ENCODE data around the gene CCL4.

CCL4 gene

GRCh38 chr17:36148559-36149295 is 45.1 kb downstream of the CCL4 start:
- DNase-seq, result peak; percentile 13 to 29

- peak in 1 of 2 donors; percentile 18 for DNase-seq
Measured at GRCh38 chr17:36149296-36149820, 45.7 kb downstream of the CCL4 start.

- no peak for DNase-seq
Measured at GRCh38 chr17:36151891-36152638, 48.4 kb downstream of the CCL4 start.

- no peak for DNase-seq
Measured at GRCh38 chr17:36152639-36153120, 49.1 kb downstream of the CCL4 start.

- peak in 1 of 2 donors; percentile 9 for DNase-seq
Measured at GRCh38 chr17:36153895-36154610, 50.4 kb downstream of the CCL4 start.
